SHP77 (cell line): ENCODE results near the gene GPR107.
A peak's percentile ranks its signal among the peaks of the same experiment; 100 is the strongest.

Source experiments
- DNase-seq, 2 experiments: peaks; one replicate each; lab custom pipeline; 2025; lab: John Stamatoyannopoulos, UW

The GPR107 gene

GRCh38 chr9:130183133-130183762, 129.5 kb downstream of the GPR107 start:
- DNase-seq, result no peak

GRCh38 chr9:130185017-130185416, 131.3 kb downstream of the GPR107 start:
- DNase-seq, result no peak

GRCh38 chr9:130185490-130186031, 131.9 kb downstream of the GPR107 start:
- DNase-seq, result no peak

- no peak for DNase-seq
These were observed 132.3 kb downstream of the GPR107 start for GRCh38 chr9:130186051-130186450.

- DNase-seq, result peak; percentile 65 to 70
These were observed 133.3 kb downstream of the GPR107 start for GRCh38 chr9:130186839-130187522.

GRCh38 chr9:130187523-130187846, 133.8 kb downstream of the GPR107 start:
- no peak for DNase-seq

GRCh38 chr9:130188860-130189481, 135.3 kb downstream of the GPR107 start:
- no peak for DNase-seq
